ENCODE data around the gene PSMA5.
A peak's percentile ranks its signal among the peaks of the same experiment; 100 is the strongest.
"Not testable (repeated sequence)": the region's sequence is repeated elsewhere in the genome, so short reads cannot be mapped to it uniquely, and the experiment has no call there.

Gene PSMA5

DNA sequence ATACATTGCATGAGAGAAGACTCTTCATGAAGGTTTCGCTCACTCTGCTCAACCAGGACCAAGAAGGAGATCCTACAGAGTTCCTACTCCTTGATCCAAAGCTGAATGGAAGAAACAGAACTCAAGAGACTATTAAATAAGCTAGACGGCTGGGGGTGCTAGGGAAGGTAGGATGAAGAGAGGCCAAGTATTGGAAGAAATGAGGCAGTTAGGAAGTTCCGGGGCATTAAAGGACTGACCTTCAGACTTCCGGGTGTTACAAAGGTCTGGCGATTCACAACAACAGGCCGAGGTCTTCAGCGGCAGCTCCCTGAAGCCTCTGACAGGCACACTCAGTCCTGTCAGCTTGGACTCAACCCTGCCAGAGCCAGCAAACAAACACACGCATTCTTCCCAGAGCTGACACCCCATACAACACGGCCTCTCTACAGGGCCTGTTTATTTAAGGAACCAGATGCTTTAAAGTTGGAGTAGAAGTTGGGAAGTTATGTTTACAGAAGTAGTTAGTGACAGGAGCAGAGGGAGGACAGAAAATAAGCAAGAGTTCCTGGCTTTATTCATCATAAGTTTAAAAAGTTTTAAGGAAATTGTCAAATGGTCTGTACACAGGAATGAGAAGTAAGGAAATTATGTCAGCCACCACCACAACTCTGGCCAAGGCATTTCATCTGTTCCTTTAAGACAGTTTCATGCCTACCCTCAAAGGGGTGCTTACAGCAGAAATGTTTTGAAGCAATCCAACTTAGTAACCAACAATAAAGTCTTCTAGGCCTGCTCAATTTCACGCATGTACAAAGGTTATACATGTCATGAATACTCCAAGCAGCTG is 33.2 kb downstream of the PSMA5 start:
- DNase-seq: peak in 39 of 56 donors; percentile 27 to 81 (median 62)

GRCh38 chr1:109392037-109392787 is 34.0 kb downstream of the PSMA5 start:
- peak in 26 of 56 donors; percentile 12 to 77 (median 45) for DNase-seq

- DNase-seq: no peak
These were observed 34.6 kb downstream of the PSMA5 start for GRCh38 chr1:109391626-109392025.

- DNase-seq: no peak
These were observed 35.1 kb downstream of the PSMA5 start for GRCh38 chr1:109391157-109391556.

DNA sequence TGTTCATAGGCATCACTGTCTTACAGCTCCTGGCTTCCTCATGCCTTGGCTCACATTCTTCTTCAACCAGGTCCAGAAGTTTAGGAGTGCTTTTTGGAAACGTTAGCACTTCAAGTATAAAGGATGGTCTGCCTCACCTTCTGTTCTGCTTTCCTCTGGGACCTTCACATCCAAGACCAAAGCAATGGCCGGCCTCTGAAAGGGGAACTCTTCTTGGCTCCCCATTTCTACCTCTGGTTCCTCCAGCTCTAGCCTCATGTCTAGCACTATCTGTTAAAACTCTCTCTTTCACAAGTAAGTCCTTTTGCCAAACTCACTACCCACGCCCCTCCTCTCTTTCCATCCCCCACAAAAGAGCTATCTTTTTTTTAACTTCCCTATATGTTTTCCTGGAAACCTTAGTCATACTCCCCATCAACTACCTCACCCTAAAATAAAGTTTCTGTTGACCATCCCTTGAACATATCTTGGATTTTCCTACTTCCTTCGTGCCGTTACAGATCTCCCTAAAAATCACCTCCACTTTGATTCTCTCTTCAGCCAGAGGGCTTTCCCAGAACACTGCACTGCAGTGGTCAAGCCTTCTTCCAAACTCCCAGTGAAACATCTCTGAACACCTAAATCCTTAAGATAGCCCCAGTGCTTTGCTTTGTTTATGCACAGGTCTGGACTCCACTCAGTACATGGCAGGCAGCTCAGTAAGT is 36.5 kb downstream of the PSMA5 start:
- DNase-seq: no peak

- no peak for DNase-seq
These were observed 37.2 kb downstream of the PSMA5 start for GRCh38 chr1:109388884-109389637.

- DNase-seq: no peak
These were observed 38.0 kb downstream of the PSMA5 start for GRCh38 chr1:109388208-109388711.

DNA sequence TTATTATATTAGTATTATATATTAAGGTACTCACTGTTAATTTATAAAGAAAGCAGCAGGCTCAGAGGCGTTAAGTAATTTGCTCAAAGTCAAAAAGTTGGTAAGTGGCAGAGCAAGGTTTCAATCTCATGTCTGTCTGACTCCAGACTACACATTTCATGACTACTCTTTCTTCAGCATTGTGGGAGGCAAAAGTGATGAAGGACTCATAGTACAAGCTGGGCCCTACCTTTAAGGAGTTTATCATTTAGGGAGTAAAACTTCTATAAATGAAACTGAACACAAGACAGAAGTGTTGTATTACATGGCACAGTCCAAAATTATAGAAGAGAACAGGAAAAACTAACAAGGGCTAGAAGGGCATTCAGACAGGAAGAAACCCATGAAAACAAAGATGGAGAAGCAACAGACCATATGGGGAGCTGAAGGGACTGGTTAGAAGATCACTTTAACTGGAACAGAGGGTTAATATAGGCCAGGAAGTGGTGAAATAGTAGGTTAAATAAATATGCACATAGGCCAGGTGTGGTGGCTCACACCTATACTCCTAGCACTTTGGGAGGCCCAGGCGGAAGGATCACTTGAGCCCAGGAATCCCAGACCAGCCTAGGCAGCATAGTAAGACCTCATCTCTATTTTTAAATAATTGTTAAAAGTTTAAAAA is 40.1 kb downstream of the PSMA5 start:
- no peak for DNase-seq

GRCh38 chr1:109385417-109385816 is 40.8 kb downstream of the PSMA5 start:
- peak in 17 of 56 donors; percentile 21 to 62 (median 37) for DNase-seq

DNA sequence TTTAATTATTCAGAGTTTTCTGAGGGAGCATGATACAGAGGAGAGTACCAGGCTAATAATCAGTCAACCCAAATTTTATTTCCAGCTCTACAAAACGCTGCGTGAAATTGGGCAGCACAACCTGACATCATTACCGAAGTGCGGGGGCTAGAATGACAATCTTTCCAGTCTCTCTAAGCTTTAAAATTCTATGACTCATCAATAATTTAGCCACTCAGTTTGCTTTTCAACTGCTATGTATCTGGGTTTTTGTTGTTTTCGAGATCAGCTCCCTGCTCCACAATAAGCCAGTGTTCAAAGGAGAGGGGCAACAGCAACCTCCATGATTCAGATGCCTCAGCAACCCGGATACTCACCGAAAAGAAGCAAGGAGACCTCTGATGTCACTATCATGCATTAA is 42.4 kb downstream of the PSMA5 start:
- peak in 2 of 56 donors; percentile 33 to 35 for DNase-seq

GRCh38 chr1:109383087-109383779 is 43.0 kb downstream of the PSMA5 start:
- DNase-seq: no peak

DNA sequence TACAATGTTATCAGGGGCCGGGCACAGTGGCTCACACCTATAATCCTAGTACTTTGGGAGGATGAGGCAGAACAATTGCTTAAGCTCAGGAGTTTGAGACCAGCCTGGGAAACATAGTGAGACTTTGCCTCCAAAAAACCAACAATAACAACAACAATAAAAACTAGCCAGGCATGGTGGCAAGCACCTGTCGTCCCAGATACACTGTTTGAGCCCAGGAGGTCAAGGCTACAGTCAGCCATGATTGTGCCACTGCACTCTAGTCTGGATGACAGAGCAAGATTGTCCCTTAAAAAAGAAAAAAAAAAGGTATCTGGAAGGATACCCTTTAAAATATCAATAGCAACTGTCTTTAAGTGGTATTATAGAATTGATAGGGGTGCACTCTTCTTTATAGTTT is 44.7 kb downstream of the PSMA5 start:
- no peak for DNase-seq

GRCh38 chr1:109379907-109380306 is 46.3 kb downstream of the PSMA5 start:
- DNase-seq: no peak

DNA sequence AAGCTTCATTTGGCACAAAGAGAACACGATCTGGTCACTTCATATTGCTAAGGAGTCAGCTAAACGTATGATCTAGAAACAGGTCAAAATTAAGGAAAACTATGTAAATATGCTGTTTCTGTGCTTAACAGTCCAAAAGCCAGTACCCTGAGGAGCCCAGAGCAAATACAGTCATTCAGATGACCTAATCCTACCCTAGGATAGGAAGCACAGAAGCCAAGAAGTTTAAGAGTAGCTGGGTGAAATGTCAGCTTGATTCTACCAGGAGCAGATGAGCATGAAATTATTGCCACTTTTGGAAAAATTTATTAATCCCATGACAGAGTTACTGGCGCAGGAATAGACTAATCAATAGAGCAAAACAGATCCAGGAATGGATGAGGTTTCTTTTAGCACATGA is 46.8 kb downstream of the PSMA5 start:
- DNase-seq: no peak

GRCh38 chr1:109377698-109378097 is 48.5 kb downstream of the PSMA5 start:
- no peak for DNase-seq

- DNase-seq: not testable (repeated sequence)
These were observed 52.6 kb downstream of the PSMA5 start for GRCh38 chr1:109373696-109374095.

- DNase-seq: no peak
These were observed 53.1 kb downstream of the PSMA5 start for GRCh38 chr1:109373126-109373525.

GRCh38 chr1:109372281-109372680 is 54.0 kb downstream of the PSMA5 start:
- no peak for DNase-seq

GRCh38 chr1:109371341-109371739 is 54.9 kb downstream of the PSMA5 start:
- peak in 6 of 56 donors; percentile 23 to 45 (median 34) for DNase-seq
